ENCODE measurements around the gene WDR43.

GRCh38 chr2:28930205-28930604 is 35.7 kb downstream of the WDR43 start:
- TF ChIP-seq POLR2A (IDR thresholded peaks at IDR 0.05) (no peak), CTCF (IDR thresholded peaks at IDR 0.05) (no peak)

Measured in adrenal gland (tissue), 5 donors.